Inferior parietal cortex (tissue), 1 donor: ENCODE measurements around the gene ZNF84.

Source experiments
- DNase-seq: peaks from one replicate; pipeline ENCODE4 v3.0.0-alpha.2; 2016; ENCODE audit errors: extremely low spot score

Gene ZNF84

DNA sequence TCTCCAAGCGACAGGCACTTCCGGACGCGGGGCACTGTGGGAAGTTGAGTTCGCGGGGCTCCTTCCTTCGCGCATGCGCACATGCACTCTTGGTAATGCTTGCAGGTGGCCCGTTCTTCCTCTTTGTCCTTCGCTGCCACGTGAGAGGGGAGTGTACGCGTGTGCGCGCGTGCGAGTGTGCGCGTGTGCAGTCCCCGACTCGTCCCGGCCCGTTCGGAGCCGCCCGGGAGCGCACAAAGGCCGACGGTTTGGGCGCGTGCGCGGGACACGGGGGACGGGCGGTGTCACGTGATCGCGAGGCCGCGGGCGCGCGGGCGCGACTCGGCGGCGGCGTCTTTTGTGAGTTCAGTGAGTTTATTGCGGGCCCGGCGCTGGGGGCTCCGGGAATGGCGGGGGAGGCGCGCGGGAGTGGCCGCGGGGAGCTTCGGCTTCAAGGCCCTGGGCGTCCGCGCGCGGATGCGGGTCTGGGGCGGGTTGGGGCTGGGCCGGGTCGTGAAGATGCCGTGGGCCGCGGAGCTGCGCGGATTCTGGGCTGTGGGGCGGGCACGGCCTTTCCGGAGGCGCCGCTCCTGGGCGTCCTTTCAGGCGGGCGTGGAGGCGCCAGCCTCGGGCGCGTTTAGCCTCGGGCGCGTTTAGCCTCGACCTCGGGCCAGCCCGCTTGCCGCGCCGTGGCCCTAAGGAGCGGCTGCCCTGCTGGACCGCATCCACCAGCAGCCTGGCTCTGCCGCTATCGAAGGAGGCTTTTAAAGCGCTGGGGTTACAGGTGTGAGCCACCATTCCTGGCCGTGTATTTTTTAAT, at the start of gene ZNF84:
ZNF84 (plus strand) TSS at position 303 of the 799 bp plus-strand sequence. CDS start 3,959 bp downstream, outside the sequence.
- DNase-seq: peak; percentile 96

GRCh38 chr12:132998741-132999140, 38.6 kb upstream of the ZNF84 start:
- DNase-seq: no peak

DNA sequence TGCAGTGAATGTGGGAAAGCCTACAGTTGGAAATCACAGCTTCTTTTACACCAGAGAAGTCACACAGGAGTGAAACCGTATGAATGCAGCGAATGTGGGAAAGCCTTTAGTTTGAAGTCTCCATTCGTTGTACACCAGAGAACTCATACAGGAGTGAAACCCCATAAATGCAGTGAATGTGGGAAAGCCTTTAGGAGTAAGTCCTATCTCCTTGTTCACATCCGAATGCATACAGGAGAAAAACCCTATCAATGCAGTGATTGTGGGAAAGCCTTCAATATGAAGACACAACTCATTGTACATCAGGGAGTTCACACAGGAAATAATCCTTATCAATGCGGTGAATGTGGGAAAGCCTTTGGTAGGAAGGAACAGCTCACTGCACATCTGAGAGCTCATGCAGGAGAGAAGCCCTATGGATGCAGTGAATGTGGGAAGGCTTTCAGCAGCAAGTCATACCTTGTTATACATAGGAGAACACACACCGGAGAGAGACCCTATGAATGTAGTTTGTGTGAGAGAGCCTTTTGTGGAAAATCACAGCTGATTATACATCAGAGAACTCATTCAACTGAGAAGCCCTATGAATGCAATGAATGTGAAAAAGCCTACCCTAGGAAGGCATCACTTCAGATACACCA, 26.5 kb upstream of the ZNF84 start:
- DNase-seq: no peak

- peak; percentile 4 for DNase-seq
Measured at GRCh38 chr12:133023566-133023965, 13.7 kb upstream of the ZNF84 start.

DNA sequence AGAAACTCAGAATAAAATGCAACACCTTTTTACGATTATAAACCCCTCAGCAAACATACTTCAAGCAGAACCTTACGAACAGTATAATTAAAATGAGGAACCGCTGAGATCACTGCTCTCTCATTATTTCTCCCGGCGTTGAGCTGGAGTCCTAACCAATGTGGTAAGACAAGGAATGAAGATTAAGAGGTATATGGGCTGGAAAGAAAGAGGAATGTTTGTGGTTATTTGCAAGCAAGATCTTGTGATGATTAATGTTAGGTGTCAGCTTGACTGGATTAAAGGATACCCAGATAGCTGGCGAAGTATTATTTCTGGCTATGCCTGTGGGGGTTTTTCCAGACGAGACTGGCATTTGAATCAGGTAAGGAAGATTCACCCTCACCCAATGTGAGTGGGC, 10.3 kb upstream of the ZNF84 start:
- no peak for DNase-seq

DNA sequence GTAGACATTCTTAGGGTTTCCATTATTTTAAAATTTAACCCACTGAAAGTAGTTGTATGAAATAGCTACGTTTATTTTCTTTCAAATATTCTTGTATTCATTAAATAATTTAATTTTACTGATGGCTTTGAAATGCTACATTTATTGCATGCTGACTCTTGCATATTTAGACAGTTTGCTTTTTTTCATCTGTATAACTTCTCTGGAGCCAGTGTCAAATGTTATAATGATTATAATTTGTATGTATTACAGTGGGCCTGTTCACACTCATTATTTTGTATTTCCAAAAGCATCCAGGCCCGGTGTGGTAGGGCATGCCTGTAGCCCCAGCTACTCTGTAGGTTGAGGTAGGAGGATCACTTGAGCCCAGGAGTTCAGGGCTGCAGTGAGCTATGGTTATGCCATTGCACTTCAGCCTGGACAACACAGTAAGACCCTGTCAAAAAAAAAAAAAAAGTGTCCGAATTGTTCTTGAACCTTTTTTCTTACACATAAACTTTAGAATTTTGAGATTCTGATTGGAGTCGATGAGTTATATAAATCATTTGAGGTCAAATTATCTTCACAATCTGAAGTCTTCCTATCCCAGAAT, 905 bp downstream of the ZNF84 start:
- no peak for DNase-seq

GRCh38 chr12:133046698-133047097, 9.4 kb downstream of the ZNF84 start:
- DNase-seq: no peak

DNA sequence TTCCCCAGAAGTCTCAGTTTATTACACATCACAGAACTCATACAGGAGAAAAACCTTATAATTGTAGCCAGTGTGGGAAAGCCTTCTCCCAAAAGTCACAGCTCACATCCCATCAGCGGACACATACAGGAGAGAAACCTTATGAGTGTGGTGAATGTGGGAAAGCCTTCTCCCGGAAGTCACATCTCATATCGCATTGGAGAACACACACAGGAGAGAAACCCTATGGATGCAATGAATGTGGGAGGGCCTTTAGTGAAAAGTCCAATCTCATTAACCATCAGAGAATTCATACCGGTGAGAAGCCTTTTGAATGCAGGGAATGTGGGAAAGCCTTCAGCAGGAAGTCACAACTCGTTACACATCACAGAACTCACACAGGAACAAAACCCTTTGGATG, 20.1 kb downstream of the ZNF84 start:
- DNase-seq: no peak

- DNase-seq: no peak
Measured at GRCh38 chr12:133058203-133059113, 21.1 kb downstream of the ZNF84 start.

DNA sequence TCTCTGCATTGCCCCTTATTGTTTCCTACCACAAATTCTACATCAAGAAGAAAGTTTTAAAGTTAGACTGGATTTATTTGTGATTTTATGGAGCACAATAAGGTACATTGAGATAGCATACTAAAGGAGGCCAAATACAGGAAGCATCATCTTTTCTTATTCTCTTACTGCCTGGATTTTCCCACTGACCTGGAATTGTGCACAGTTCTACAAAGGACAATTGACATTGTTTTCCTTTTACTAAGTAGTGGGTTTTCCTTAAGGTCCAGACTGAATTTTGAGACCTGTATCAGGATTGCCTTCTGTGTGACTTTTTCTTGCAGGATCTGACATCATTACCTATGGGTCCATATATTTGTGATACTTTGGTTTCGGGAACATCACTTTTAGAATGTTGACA, 24.6 kb downstream of the ZNF84 start:
- no peak for DNase-seq

DNA sequence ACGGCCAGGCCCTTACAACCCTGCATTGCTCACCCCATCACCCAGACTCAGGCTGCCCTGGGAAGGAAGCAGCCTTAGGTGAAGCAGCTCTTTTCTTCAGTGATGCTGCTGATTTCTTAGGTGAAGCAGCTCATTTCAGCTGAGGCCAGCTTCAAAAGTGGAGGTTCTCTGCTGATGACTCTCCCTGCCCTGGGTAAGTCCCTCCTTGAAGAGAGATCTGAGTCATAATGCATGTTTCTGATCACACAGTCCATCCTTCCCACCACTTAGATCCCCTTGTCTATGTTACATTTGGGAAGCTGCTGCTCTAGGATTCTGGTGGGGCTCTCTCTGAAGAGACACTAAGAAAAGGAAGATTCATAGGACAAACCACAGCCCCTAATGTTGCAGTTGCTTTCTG, 26.2 kb downstream of the ZNF84 start:
- DNase-seq: no peak

DNA sequence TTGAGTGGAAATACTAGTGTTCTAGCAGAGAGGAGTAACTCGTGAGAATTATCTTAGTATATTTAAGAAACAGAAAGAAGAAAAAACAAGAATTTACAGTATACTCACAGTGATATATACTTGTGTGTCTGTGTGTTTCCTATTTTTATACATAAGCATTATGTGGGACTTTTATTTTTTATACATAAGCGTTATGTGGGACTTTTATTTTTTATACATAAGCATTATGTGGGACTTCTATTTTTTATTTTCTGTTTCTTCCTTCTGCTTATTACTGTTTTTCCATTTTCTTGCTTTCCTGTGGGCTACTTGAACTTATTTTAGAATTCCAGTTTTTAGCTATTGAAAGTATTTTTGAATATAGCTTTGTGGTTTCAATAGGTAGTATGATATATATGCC, 36.5 kb downstream of the ZNF84 start:
- DNase-seq: no peak

GRCh38 chr12:133080026-133080367, 42.7 kb downstream of the ZNF84 start:
- DNase-seq: peak; percentile 99

DNA sequence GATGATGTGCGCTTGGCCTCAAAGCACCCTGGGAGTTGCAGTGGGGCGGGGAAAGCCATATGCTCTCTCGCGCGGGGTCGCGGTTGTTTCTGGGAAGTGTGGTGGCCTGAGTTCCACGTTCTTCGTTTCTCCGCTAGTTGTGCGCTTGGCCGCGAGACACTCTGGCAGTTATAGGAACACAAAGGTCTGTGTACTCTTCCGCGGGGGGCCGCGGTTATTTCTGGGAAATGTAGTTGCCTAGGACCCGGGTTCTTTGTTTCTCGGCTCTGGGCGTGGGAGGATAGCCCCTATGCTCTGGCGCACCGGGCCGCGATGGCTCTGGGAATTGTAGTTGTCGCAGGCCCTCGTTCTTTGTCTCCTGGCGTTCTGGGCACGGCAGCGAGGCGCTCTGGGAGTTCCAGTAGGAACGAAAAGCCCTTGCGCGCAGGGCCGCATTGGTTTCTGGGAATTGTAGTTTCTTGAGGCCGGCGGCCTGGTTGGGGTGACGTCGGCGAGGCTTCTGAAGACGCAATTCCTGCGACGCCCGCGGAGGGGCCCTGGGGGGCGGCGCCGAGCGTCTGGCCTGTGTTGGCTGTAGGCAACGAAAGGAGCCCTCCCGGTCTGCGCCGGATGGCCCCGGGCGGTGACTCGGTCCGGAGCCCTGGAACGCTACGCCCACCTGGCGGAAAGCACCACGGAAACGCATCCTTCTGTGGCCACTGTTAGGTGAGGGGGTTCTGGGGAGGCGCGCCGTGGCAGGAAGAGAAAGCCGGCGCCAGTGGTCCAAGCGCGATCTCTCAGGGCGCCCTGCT, 43.3 kb downstream of the ZNF84 start, which contains the start of gene ZNF140:
ZNF140 (plus strand) TSS at position 556 of the 791 bp plus-strand sequence. CDS start 398 bp downstream, outside the sequence.
- peak; percentile 99 for DNase-seq

DNA sequence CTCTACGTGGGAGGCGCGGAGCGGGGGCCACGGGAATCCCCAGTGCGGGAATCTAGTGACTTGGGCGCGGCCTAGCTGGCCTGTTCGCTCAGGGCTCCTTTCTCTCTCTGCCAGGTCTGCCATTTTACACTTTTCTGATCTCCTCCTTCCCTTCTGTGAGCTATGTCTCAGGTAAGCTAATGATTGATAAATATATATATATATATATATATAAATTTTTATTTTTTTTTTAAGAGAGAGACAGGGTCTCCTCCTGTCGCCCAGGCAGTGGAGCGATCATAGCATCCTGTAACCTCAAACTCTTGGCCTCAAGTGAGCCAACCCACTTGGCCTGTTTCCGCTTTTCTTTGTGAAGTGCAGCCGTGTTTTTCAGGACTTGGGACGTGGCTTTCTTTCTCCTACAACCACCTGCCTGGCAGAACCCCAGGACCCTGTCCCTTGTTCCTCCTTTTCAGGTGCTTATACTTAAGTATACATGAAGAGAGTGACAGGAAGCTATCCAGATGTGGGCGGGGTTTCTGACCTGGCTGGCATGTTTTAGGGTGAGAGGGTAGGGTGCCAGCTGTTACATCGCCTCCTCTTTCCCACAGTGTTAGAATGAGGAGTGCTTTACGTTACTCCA, 44.0 kb downstream of the ZNF84 start:
- no peak for DNase-seq

- no peak for DNase-seq
Measured at GRCh38 chr12:133083345-133083744, 46.0 kb downstream of the ZNF84 start.

DNA sequence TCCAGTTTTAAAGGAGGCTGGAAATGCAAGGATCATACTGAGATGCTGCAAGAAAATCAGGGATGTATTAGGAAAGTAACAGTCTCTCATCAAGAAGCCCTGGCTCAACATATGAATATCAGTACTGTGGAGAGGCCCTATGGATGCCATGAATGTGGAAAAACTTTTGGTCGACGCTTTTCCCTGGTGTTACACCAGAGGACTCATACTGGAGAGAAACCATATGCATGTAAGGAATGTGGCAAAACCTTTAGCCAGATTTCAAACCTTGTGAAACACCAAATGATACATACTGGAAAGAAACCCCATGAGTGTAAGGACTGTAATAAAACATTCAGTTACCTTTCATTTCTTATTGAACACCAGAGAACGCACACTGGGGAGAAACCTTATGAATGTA, 68.3 kb downstream of the ZNF84 start:
- no peak for DNase-seq

- DNase-seq: no peak
Measured at GRCh38 chr12:133106253-133106652, 68.9 kb downstream of the ZNF84 start.

GRCh38 chr12:133107121-133107520, 69.8 kb downstream of the ZNF84 start:
- no peak for DNase-seq

- DNase-seq: no peak
Measured at GRCh38 chr12:133108150-133108549, 70.8 kb downstream of the ZNF84 start.
